ENCODE data around the gene GPI.
"Not testable (repeated sequence)": the region's sequence is repeated elsewhere in the genome, so short reads cannot be mapped to it uniquely, and the experiment has no call there.

GPI gene

DNA sequence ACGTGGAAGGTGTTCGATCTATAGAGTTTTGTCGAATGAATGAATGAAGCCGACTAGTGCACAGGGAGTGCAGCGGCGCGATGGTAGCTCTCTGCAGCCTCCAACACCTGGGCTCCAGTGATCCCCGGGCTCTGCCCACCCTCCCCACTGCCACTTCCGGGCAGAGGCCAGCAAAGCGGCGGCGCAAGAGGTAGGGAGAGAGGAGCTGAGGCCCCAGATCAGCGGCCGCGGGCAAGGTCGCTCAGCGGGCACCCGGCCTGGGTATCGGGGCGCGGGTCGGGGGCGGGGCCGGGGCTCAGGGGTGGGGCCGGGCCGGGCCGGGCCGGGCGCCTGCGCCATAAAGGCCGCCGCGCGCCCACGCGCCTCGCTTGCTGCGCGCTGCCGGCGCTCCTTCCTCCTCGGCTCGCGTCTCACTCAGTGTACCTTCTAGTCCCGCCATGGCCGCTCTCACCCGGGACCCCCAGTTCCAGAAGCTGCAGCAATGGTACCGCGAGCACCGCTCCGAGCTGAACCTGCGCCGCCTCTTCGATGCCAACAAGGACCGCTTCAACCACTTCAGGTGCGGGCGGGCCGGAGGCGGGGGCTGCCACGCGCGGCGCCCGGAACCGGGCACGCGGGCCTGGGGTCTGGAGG, at the start of gene GPI:
Gene GPI, plus strand, starts transcription at position 367 of the 633 bp plus-strand sequence. Its CDS starts 71 bp downstream, at position 438.
- DNase-seq (ENCODE audit: low read depth) = peak; percentile 62

DNA sequence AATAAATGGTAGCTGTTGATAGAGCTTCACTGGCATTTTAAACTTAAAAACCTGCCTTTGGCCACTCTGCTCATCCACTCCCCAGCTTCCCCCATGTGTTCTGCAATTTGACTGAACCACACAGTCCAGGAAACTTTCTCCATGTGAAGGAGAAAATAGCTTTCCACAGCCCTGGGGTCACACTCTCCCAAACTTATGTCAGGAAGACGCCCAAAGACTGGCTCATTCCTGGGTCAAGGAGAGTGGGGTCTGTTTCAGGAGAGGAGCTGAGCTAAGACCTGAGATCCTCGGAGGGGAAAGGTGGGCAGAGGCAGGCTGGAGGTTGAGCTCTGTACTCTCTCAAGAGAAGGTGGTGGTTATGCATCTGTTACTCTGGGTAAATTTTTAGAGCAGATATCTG, 48.7 kb upstream of the GPI start:
- no peak for DNase-seq (ENCODE audit: low read depth)

- DNase-seq (ENCODE audit: low read depth) = no peak
Observed at GRCh38 chr19:34316741-34317301, 48.2 kb upstream of the GPI start.

- no peak for DNase-seq (ENCODE audit: low read depth)
Observed at GRCh38 chr19:34317311-34317927, 47.6 kb upstream of the GPI start.

GRCh38 chr19:34319230-34319585, 45.8 kb upstream of the GPI start:
- no peak for DNase-seq (ENCODE audit: low read depth)

DNA sequence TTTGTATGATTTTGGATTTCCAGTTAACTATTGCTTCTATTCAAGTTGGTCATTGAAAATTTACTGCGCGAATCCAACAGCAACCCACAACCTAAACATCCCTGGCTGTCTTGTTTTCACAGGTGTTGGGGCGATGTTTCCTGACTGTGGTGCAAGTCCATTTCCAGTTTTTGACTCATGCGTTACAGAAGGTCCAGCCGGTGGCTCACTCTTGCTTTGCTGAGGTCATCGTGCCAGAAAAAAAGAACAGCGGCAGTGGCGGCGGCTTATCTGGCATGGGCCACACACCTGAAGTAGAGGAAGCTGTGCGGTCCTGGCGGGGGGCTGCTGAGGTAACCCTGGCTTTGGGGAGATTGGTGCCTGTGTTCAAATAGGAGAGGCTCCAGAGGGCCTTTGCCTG, 45.2 kb upstream of the GPI start:
- no peak for DNase-seq (ENCODE audit: low read depth)

DNA sequence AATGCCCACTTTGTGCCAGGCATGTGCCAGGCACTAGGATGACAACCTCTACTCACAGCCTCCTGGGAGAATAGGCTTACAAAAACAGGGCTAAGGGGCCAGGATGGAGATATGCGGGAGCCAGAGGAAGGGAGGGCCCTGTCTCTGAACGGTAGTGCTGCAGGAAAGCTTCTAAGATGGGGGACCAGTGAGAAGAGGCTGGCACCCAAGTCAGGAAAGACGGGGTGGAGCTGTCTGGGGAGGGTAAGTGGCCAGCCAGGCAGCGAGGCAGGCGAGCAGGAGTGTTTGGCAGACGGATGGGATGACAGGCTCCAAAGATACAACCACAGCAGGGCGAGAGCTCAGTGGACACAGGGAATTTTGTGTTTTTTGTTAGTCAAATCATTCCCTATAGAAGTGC, 44.7 kb upstream of the GPI start:
- no peak for DNase-seq (ENCODE audit: low read depth)

DNA sequence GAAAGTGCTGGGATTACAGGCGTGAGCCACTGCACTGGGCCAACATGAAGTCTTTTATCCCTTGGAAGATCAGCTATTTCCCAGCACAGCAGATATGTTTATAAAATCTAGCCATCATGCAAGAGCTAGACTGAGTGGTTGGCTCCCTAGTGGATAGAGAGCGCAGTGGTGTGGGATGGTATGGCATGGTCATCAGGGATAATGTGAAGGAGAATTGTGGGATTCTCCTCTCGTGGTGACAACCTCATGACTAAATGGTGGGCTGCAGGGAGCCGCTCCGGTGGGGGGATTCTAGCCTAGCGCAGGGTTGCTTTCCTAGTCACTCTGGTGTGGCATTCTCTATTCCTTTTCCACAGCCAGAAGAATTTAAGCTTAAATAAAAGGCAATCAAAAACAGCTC, 43.3 kb upstream of the GPI start:
- DNase-seq (ENCODE audit: low read depth) = no peak

GRCh38 chr19:34323433-34324204, 41.4 kb upstream of the GPI start:
- DNase-seq (ENCODE audit: low read depth) = no peak

DNA sequence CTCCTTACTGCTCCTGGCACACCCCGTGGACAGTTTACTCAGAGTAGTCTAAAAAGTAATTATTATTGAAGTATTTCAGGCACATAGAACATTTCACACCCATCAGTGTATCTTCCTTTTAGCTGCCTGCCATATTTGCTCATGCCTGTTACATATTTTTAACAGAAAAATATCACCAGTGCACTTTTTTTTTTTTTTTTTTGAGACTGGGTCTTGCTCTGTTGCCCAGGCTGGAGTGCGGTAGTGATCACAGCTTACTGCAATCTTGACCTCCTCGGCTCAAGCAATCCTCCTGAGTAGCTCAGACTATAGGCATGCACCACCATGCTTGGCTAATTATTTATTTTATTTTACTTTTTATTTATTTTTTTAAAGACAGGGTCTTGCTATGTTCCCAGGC, 40.7 kb upstream of the GPI start:
- DNase-seq (ENCODE audit: low read depth) = no peak

DNA sequence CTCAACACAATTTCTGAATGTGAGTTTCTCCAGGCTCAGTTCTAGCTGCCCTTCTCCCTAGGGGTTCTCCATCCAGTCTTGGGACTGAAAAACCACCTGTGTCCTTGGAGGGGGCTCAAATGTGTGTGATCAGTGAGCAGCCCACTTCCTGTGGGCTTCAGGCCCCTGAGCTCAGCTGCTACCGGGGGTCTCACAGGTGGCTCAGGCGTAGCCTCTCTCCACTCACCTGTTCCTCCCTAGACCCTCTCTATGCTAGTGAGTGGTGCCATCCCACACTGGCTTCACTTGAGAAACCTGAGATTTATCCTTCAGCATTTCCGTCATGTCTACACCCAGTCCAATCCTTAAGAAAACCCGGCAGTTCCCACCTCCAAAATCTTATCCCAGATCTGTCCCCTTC, 39.8 kb upstream of the GPI start:
- no peak for DNase-seq (ENCODE audit: low read depth)

DNA sequence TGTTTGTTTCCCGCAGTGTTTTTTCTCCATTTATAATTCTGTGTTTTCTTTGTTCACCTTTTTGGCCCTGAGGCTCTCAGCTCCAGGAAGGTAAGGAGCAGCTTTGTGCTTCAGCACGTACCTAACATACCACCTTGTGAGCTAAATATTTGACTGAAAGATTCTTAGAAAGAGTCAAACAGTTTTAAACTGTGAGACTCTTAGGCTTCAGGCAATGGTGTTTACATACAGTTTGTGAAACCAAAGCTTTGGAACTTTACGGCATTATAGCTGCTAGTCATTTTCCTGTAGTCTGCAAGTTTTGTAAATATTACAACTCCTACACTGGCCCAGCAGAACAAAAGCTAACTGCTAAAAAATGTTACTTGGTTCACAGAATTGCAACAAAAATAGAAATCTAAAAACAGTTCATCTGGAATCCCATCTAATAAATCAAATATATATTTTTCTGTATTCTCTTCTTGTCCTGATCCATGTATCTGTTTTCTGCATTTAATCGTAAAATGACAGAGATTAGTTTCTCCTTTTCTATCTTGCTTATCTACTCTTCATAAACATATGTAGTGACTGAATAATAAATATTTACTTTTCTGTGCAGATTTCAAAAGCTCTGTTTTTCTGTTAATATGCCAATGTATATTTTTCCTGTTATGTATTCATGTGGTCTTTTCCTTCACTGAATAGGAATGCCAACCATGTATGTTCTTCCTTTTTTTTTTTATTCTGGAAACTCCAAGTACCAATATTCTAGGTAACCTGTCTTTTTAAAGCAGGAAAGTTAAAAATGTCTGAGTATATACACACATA, 38.8 kb upstream of the GPI start:
- no peak for DNase-seq (ENCODE audit: low read depth)

- no peak for DNase-seq (ENCODE audit: low read depth)
Observed at GRCh38 chr19:34327851-34328250, 37.1 kb upstream of the GPI start.

GRCh38 chr19:34328982-34329381, 36.0 kb upstream of the GPI start:
- no peak for DNase-seq (ENCODE audit: low read depth)

DNA sequence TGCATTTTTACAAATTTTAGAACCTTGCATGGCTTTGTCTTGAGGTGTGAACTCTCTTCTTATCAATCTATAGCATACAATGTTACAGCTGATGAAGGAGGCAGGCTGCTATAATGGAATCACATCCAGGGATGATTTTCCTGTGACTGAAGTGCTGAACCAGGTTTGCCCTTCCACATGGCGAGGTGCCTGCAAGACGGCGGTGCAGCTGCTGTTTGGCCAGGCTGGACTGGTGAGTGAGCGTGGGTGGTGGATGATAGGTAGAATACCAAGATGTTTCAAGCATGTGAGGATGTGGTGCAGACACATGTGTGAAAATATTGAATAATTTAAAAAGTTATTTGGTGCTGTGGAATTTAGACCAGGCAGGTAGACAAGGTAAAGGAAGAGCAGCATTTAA, 34.9 kb upstream of the GPI start:
- DNase-seq (ENCODE audit: low read depth) = no peak

DNA sequence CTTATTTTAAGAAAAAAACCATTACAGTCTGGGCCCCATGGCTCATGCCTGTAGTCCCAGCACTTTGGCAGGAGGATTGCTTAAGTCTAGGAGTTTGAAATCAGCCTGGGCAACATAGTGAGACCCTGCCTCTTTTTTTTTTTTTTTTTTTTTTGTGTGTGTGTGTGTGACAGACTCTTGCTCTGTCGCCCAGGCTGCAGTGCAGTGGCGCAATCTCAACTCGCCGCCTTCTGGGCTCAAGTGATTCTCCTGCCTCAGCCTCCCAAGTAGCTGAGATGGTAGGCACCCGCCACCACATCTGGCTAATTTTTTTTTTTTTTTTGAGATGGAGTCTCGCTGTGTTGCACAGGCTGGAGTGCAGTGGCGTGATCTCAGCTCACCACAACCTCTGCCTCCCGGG, 34.4 kb upstream of the GPI start:
- DNase-seq (ENCODE audit: low read depth) = not testable (repeated sequence)

GRCh38 chr19:34331596-34331995, 33.4 kb upstream of the GPI start:
- not testable (repeated sequence) for DNase-seq (ENCODE audit: low read depth)

DNA sequence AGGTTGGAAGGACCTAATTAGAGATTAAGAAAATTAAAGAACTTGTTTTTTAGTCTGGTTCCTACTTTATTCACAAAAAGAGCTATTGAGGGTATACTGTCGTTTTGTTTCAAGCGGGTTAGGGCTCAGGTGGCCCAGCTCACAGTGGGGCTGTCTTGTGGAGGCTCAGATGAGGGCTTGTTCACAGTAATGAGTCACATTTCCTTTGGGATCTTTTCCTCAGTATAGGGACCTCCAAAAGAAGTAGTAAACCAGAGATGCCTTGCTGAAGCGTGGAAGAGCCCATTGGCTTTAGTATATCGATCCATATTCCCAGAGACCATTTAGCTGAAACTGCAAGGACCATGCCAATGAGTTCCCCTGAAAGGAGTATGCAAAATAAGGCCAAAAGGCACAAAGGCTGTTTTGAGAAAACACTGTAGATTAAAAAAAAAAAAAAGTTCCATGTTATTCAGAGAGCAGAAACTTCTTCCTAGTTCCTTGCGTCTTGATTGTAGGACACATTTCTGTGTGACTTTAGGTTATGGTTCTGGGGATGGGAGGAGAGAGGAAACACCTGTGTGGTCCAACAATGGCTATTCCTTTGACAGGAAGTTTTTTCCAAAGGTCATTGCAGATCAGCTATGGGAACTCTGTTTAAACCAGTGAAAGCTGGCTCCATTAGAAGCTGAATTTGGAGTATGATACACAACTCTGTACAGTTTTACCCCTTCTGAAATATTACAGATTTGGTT, 32.8 kb upstream of the GPI start:
- no peak for DNase-seq (ENCODE audit: low read depth)

DNA sequence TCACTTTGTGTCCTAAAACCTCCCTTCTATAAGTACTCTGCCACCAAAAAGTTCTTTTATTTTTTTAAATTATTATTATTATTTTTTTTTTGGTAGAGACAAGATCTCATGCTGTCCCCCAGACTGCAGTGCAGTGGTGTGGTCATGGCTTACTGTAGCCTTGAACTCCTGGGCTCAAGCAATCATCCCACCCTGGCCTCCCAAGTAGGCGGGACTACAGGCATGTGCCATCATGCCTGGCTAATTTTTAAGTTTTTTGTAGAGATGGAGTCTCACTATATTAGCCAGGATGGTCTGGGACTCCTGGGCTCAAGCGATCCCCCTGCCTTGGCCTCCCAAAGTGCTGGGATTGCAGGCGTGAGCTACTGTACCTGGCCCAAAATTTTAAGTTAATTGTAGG, 29.1 kb upstream of the GPI start:
- no peak for DNase-seq (ENCODE audit: low read depth)

DNA sequence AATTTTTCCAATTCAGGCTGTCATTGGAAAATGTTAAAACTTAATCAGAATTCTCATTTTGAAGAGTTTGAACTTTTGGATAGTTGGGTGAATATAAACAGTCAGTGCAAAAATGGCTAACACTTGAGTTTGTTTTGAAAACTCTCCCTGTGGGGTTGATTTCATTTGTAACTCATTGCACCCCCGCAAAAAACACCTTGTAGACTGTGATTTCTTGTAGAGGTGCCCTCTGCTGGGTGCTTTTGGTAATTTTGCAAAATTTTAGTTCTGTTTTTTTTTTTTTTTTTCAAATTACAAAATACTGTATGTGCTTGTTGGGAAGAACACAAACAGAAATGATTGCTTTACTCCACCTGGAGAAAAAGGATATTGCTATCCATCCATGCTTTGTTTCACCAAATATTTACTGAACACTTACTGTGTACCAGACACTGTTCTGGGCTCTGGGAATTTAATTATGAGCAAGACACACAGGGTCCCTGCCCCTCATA, 28.2 kb upstream of the GPI start:
- DNase-seq (ENCODE audit: low read depth) = no peak

- DNase-seq (ENCODE audit: low read depth) = no peak
Observed at GRCh38 chr19:34337739-34338138, 27.3 kb upstream of the GPI start.
